ENCODE data around the gene SH2D3A.
"Not testable (repeated sequence)": the region's sequence is repeated elsewhere in the genome, so short reads cannot be mapped to it uniquely, and the experiment has no call there.

The SH2D3A gene

DNA sequence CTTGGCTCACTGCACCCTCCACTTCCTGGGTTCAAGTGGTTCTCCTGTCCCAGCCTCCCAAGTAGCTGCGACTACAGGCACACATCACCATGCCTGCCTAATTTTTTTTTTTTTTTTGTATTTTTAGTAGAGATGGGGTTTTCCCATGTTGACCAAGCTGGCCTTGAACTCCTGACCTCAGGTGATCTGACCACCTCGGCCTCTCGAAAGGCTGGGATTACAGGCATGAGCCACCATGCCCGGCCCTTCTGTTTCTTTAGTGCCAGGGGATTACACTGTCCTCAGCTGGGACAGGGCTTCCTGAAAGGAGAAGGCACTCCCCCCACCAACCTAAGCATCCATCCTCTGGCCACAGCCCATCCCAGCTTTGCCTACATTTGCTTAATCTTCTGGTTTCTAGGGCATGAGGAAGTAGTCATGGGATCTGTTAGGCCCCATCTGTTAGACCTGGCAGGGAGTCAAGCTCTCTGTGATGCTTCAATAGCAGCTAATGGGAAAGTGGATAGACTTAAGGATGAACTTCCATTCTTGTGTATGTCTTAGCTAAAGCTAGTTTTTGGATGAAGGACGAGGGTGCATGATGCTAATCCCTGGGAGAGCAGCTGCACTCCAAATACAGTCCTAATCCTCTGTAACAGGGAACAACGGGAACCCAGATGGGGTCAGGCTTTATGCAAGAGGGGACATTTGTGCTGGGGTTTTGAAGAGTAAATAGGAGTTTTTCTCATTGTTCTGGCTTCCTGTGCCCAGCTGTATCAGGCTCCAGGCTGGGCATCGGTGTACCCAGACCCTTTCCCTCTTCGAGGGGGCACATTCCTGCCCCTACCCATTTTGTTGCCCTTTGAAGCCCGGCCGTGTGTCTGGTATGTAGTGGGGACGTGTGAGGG lies 7.8 kb upstream of the SH2D3A start:
- peak; percentile 39 for DNase-seq (ENCODE audit: low read depth)
- H3K4me3 ChIP-seq (ENCODE audit: low read depth, low read length), result no peak overlapping the region
- TF ChIP-seq POLR2A (IDR thresholded peaks at IDR 0.05; ENCODE audit: extremely low read depth, insufficient read length), result no peak
- no peak for TF ChIP-seq MYC (IDR thresholded peaks at IDR 0.05; ENCODE audit: low read depth, low read length)
- TF ChIP-seq, protein P1, sequence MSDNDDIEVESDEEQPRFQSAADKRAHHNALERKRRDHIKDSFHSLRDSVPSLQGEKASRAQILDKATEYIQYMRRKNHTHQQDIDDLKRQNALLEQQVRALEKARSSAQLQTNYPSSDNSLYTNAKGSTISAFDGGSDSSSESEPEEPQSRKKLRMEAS (IDR thresholded peaks at IDR 0.05; ENCODE audit: low read depth, low read length), result no peak
- TF ChIP-seq, protein P2, sequence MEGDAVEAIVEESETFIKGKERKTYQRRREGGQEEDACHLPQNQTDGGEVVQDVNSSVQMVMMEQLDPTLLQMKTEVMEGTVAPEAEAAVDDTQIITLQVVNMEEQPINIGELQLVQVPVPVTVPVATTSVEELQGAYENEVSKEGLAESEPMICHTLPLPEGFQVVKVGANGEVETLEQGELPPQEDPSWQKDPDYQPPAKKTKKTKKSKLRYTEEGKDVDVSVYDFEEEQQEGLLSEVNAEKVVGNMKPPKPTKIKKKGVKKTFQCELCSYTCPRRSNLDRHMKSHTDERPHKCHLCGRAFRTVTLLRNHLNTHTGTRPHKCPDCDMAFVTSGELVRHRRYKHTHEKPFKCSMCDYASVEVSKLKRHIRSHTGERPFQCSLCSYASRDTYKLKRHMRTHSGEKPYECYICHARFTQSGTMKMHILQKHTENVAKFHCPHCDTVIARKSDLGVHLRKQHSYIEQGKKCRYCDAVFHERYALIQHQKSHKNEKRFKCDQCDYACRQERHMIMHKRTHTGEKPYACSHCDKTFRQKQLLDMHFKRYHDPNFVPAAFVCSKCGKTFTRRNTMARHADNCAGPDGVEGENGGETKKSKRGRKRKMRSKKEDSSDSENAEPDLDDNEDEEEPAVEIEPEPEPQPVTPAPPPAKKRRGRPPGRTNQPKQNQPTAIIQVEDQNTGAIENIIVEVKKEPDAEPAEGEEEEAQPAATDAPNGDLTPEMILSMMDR (IDR thresholded peaks at IDR 0.05; ENCODE audit: low read depth, low read length), result no peak

DNA sequence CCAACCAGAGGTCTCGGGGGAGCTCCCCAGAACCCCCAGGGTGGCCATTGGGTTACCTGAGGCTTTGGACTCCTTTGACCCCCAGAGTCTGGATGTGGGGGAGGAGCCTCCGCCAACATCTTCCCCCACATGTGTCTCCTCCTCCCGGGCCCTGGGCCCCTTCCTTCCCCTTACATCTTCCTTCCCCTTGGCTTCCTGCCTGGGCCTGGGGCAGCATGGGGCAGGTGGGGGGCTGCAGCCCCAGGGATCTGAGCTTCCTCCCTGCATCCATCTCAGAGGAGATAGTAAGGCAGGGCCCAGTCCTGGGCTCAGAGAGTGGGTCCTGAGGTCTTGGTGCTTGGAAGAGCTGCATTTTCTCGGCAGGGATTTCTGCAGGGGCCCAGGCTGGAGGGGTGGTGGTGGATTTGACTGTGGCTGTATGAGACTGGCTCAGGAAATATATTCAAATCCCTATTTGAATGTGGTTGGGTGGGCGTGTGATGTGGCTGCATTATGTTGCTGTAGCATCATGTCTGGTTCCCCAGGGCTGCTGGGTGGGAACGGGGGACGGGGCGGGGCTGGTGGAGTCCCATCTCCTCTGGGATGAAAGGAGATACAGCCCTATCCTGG lies 6.2 kb upstream of the SH2D3A start:
- peak; percentile 79 for DNase-seq (ENCODE audit: low read depth)
- H3K4me3 ChIP-seq (ENCODE audit: low read depth, low read length), result peak overlapping the region; percentile 70

DNA sequence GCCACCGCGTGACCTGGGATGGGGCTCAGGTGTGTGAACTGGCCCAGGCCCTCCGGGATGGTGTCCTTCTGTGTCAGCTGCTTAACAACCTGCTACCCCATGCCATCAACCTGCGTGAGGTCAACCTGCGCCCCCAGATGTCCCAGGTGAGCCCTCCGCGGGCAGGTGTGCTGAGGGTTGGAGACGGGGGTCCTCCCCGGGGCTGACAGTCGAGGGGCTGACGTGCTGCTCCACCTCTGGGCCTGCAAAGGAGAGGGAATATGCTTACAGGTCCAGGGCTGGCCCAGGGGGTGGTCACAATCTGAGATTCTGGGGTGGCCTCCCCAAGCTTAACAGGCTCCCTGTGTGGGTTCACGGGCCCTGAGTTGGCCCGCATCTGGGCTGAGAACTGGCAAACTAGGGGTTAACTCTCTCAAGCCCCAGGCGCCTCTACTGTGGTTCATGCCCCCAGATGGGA lies 5.7 kb upstream of the SH2D3A start:
- TF ChIP-seq, protein P1 (IDR thresholded peaks at IDR 0.05; ENCODE audit: low read depth, low read length), result no peak
- TF ChIP-seq POLR2A (IDR thresholded peaks at IDR 0.05; ENCODE audit: extremely low read depth, insufficient read length), result no peak
- TF ChIP-seq, protein P2 (IDR thresholded peaks at IDR 0.05; ENCODE audit: low read depth, low read length), result no peak
- no peak for TF ChIP-seq MYC (IDR thresholded peaks at IDR 0.05; ENCODE audit: low read depth, low read length)
- H3K4me3 ChIP-seq (ENCODE audit: low read depth, low read length), result peak overlapping the region; percentile 70
- DNase-seq (ENCODE audit: low read depth), result no peak

More for the DNA sequence above, 6.2 kb upstream of the SH2D3A start:
- TF ChIP-seq, protein P2 (IDR thresholded peaks at IDR 0.05; ENCODE audit: low read depth, low read length), result no peak
- TF ChIP-seq MYC (IDR thresholded peaks at IDR 0.05; ENCODE audit: low read depth, low read length) (peak; percentile 62; the same call in 1 of the 2 replicates), POLR2A (IDR thresholded peaks at IDR 0.05; ENCODE audit: extremely low read depth, insufficient read length) (peak; percentile 15)
- TF ChIP-seq, protein P1 (IDR thresholded peaks at IDR 0.05; ENCODE audit: low read depth, low read length), result peak; percentile 63

DNA sequence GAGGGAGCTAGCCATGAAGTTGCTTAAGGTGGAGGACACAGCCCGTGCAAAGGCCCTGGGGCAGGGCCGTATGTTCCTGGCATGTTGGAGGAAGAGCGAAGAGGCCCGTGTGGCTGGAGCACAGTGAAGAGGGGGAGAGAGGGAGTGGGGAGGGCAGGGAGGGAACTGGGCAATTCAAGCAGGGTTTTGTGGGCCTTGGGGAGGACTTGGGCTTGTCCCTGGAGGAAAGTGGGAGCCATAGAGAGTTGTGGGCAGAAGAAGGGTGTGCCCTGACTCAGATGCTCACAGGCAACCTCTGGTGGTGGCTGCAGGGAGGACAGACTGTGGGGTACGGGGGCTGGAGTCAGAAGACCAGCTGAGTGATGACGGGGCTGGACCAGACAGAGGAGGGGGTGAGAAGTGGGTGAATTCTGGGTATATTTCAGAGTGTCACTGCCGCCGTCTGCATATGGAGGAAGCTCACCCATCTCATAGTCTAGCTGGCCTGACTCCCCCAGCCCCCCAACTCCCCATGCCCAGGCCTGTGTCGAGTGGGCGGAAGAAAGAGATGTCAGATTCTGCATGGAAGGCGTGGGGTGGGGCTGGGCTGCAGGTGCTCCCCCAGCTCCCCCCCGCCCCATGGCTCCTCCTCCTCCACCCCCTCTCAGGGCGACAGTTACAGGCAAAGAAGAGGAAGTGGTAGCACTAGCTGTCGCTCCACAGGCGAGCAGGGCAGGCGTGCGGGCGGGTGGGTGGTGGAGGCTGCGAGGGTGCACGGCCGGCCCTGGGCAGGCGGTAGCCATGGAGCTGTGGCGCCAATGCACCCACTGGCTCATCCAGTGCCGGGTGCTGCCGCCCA lies 5.0 kb upstream of the SH2D3A start, which contains the start of gene VAV1:
Gene VAV1 (plus strand): TSS at position 681 of the 838 bp plus-strand sequence. CDS start 100 bp downstream, at position 781.
- H3K4me3 ChIP-seq (ENCODE audit: low read depth, low read length), result peak within 1 kb of the TSS; percentile 70
- TF ChIP-seq MYC (IDR thresholded peaks at IDR 0.05; ENCODE audit: low read depth, low read length) (peak; percentile 30), POLR2A (IDR thresholded peaks at IDR 0.05; ENCODE audit: extremely low read depth, insufficient read length) (peak; percentile 60)
- TF ChIP-seq, protein P2 (IDR thresholded peaks at IDR 0.05; ENCODE audit: low read depth, low read length), result peak; percentile 39
- TF ChIP-seq, protein P1 (IDR thresholded peaks at IDR 0.05; ENCODE audit: low read depth, low read length), result peak; percentile 67
- peak; percentile 93 for DNase-seq (ENCODE audit: low read depth)

DNA sequence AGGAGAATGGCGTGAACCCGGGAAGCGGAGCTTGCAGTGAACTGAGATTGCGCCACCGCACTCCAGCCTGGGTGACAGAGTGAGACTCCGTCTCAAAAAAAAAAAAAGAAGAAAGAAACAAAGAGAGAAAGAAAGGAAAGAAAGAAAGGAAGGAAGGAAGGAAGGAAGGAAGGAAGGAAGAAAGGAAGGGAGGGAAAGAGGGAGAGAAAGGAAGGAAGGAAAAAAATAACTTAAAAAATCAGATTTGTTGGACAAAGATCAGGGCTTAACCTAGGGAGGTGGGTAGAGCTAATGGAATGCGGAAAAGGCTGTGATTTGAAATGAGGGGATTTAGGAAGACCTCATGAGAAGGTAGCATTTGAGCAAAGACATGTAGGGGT lies 4.4 kb upstream of the SH2D3A start:
- H3K4me3 ChIP-seq (ENCODE audit: low read depth, low read length); DNase-seq (ENCODE audit: low read depth): not testable (repeated sequence)
